HCT116 (cell line): ENCODE data around the gene NR4A1. TPM values are rescaled to one million over a fixed set of nuclear protein-coding genes. Genes with fewer than 3 reads are reported as not detected.

Experiments used
- ATAC-seq: fragments of 200-7000 bp; cut with Tn5 transposase; 2 replicates; pipeline ENCODE4 v1.9.1; 2020; ENCODE audit warnings: mild to moderate bottlenecking, moderate library complexity
- BruUV-seq: library from RNA; stranded (reverse); fragments of 400-500 nt; replicated peaks from 2 replicates; lab custom pipeline; 2021; lab: Mats Ljungman, UMichigan
- CTCF ChIA-PET: fragments of 300-600 bp; sonication (Branson Sonifier 250); formaldehyde crosslinking; loops from one replicate; lab custom pipeline; 2021; ENCODE audit warnings: antibody characterized with exemption; lab: Charles Lee
- POLR2A ChIA-PET: fragments of 300-600, 350-600 bp; sonication (Branson Sonifier 250); formaldehyde crosslinking; loops from one replicate; lab custom pipeline; 2021; ENCODE audit warnings: antibody characterized with exemption; lab: Charles Lee
- RAD21 ChIA-PET, 2 experiments: fragments of 300-600 bp; sonication (Branson Sonifier 250); formaldehyde crosslinking; loops; one replicate each; lab custom pipeline; 2023; ENCODE audit warnings: low total read pairs in 2 of 2; ENCODE audit not compliant: uncharacterized antibody in 2 of 2, unreplicated experiment in 2 of 2, low non-redundant PET in 1 of 2; lab: Charles Lee
- DNase-seq: peaks from one replicate; pipeline ENCODE4 v3.0.0-alpha.2; 2010; ENCODE audit warnings: low read depth, low spot score
- H2AFZ ChIP-seq: fragments of 200-600 bp; shearing (Covaris generic), sonication (generic); 2 replicates; pipeline ENCODE4 v1.6.1; 2017; ENCODE audit warnings: low read depth, mixed run types, mixed read lengths, antibody characterized with exemption, low read length; ENCODE audit not compliant: poor library complexity, severe bottlenecking
- H3K27ac ChIP-seq: 2 replicates; pipeline ENCODE4 v1.5.1; 2012; ENCODE audit warnings: low read depth, low read length
- H3K27me3 ChIP-seq: fragments of 200-600 bp; sonication (generic); 2 replicates; pipeline ENCODE4 v1.6.1; 2016; ENCODE audit warnings: mixed run types, low read length, mixed read lengths; ENCODE audit not compliant: insufficient read depth
- H3K36me3 ChIP-seq, 2 experiments: fragments of 200-500 bp in 1 of 2; fragments of 200-600 bp in 1 of 2; sonication (Bioruptor generic) in 1 of 2; sonication (generic) in 1 of 2; 2 replicates each; pipeline versions ENCODE4 v1.5.1 to v1.6.1; 2014 to 2016; ENCODE audit warnings: low read length in 2 of 2, inconsistent platforms in 1 of 2, mixed read lengths in 1 of 2, mixed run types in 1 of 2; ENCODE audit not compliant: insufficient read depth in 2 of 2, control insufficient read depth in 1 of 2
- H3K4me1 ChIP-seq, 2 experiments: fragments of 200-600 bp in 1 of 2; sonication (generic) in 1 of 2; 2 replicates each; pipeline versions ENCODE4 v1.5.1 to v1.6.1; 2012 to 2017; ENCODE audit warnings: low read length in 2 of 2, inconsistent platforms in 1 of 2, mild to moderate bottlenecking in 1 of 2, mixed read lengths in 1 of 2, mixed run types in 1 of 2, moderate library complexity in 1 of 2; ENCODE audit not compliant: insufficient read depth in 2 of 2, control insufficient read depth in 1 of 2
- H3K4me2 ChIP-seq: fragments of 200-600 bp; sonication (generic); 2 replicates; pipeline ENCODE4 v1.6.1; 2017; ENCODE audit warnings: mixed run types, low read length, mixed read lengths
- H3K4me3 ChIP-seq, 2 experiments: fragments of 200-600 bp in 1 of 2; sonication (generic) in 1 of 2; replicated peaks in 1 of 2; 2 replicates each; pipeline ENCODE4 v1.5.1; 2011 to 2016; ENCODE audit warnings: low read length in 2 of 2, control low read depth in 1 of 2, low read depth in 1 of 2, mild to moderate bottlenecking in 1 of 2, mixed read lengths in 1 of 2, mixed run types in 1 of 2
- H3K79me2 ChIP-seq: fragments of 200-600 bp; sonication (generic); 2 replicates; pipeline ENCODE4 v1.6.1; 2017; ENCODE audit warnings: mild to moderate bottlenecking, mixed run types, low read length, moderate library complexity, mixed read lengths; ENCODE audit not compliant: insufficient read depth
- H3K9ac ChIP-seq: fragments of 200-600 bp; sonication (generic); 2 replicates; pipeline ENCODE4 v1.6.1; 2016; ENCODE audit warnings: low read length, mixed read lengths
- H3K9me2 ChIP-seq: fragments of 200-600 bp; sonication (generic), shearing (Covaris generic); 2 replicates; pipeline ENCODE4 v1.6.1; 2017; ENCODE audit warnings: mixed run types, mild to moderate bottlenecking, moderate library complexity; ENCODE audit not compliant: insufficient read depth
- H3K9me3 ChIP-seq, 2 experiments: fragments of 200-500 bp in 1 of 2; fragments of 200-600 bp in 1 of 2; sonication (Bioruptor generic) in 1 of 2; sonication (generic) in 1 of 2; 2 replicates each; pipeline ENCODE4 v1.6.1; 2014 to 2017; ENCODE audit warnings: low read length in 2 of 2, mixed read lengths in 2 of 2, inconsistent platforms in 1 of 2, low read depth in 1 of 2, mild to moderate bottlenecking in 1 of 2, mixed run types in 1 of 2, moderate library complexity in 1 of 2; ENCODE audit not compliant: control insufficient read depth in 1 of 2, insufficient read depth in 1 of 2
- H4K20me1 ChIP-seq: fragments of 200-600 bp; sonication (generic), shearing (Covaris generic); 2 replicates; pipeline ENCODE4 v1.6.1; 2017; ENCODE audit warnings: mixed run types, mild to moderate bottlenecking, moderate library complexity; ENCODE audit not compliant: insufficient read depth
- ATF3 ChIP-seq: IDR thresholded peaks from 2 replicates; pipeline ENCODE4 v1.6.1; 2012
- CBX3 ChIP-seq: IDR thresholded peaks from 2 replicates; pipeline ENCODE4 v1.6.1; 2012; ENCODE audit warnings: low read depth
- CTCF ChIP-seq, 3 experiments: fragments of 200-600 bp in 1 of 3; sonication (generic) in 1 of 3; IDR thresholded peaks in 2 of 3; conservative IDR thresholded peaks in 1 of 3; 2 replicates each; pipeline ENCODE4 v1.5.1; 2012 to 2017; ENCODE audit warnings: low read depth in 2 of 3, low read length in 2 of 3, antibody characterized with exemption in 1 of 3, borderline replicate concordance in 1 of 3, control low read depth in 1 of 3, mild to moderate bottlenecking in 1 of 3, mixed read lengths in 1 of 3, mixed run types in 1 of 3, moderate library complexity in 1 of 3; ENCODE audit not compliant: insufficient read depth in 1 of 3
- EGR1 ChIP-seq: IDR thresholded peaks from 2 replicates; pipeline ENCODE4 v1.6.1; 2012; ENCODE audit warnings: low read depth
- EZH2phosphoT487 ChIP-seq: fragments of 200-600 bp; IDR thresholded peaks from 2 replicates; pipeline ENCODE4 v1.6.1; 2018; ENCODE audit warnings: antibody characterized with exemption, borderline replicate concordance
- JUND ChIP-seq: IDR thresholded peaks from 2 replicates; pipeline ENCODE4 v1.6.1; 2012
- MAX ChIP-seq: IDR thresholded peaks from 2 replicates; pipeline ENCODE4 v1.6.1; 2012
- POLR2A ChIP-seq: IDR thresholded peaks from 2 replicates; pipeline ENCODE4 v1.7.0; 2011; ENCODE audit warnings: borderline replicate concordance; ENCODE audit not compliant: insufficient read depth, insufficient read length; ENCODE audit errors: extremely low read depth
- POLR2AphosphoS5 ChIP-seq: IDR thresholded peaks from 2 replicates; pipeline ENCODE4 v1.6.1; 2011; ENCODE audit warnings: mild to moderate bottlenecking, low read depth, low read length, moderate library complexity
- RAD21 ChIP-seq: IDR thresholded peaks from 2 replicates; pipeline ENCODE4 v1.6.1; 2012; ENCODE audit warnings: low read depth, mild to moderate bottlenecking
- REST ChIP-seq: IDR thresholded peaks from 2 replicates; pipeline ENCODE4 v1.6.1; 2012; ENCODE audit warnings: low read depth
- SIN3A ChIP-seq: IDR thresholded peaks from 2 replicates; pipeline ENCODE4 v1.6.1; 2012; ENCODE audit warnings: low read depth
- SRF ChIP-seq: IDR thresholded peaks from 2 replicates; pipeline ENCODE4 v1.6.1; 2012; ENCODE audit warnings: low read depth
- YY1 ChIP-seq: IDR thresholded peaks from 2 replicates; pipeline ENCODE4 v1.6.1; 2011; ENCODE audit warnings: low read length, low read depth, moderate library complexity, mild to moderate bottlenecking; ENCODE audit not compliant: insufficient replicate concordance; ENCODE audit errors: extremely low read depth
- ZBTB33 ChIP-seq: IDR thresholded peaks from 2 replicates; pipeline ENCODE4 v1.6.1; 2011; ENCODE audit warnings: mild to moderate bottlenecking, low read length, moderate library complexity; ENCODE audit not compliant: insufficient replicate concordance; ENCODE audit errors: extremely low read depth
- intact Hi-C: fragments of 100-400 bp; cut with micrococcal nuclease; formaldehyde crosslinking; loops from 2 replicates; pipeline ENCODE4 v1.10.0; 2022
- total RNA-seq: library from RNA; stranded (reverse); gene quantifications from one replicate; pipeline ENCODE4 v1.2.1, GENCODE V29; 2021; ENCODE audit not compliant: unreplicated experiment

The NR4A1 gene
- total RNA-seq, 1 experiment from 2014 or later: 35.3 TPM

- H3K9me3 ChIP-seq: no peaks in the 10 kb centered on the region
- CTCF ChIA-PET: interaction anchor here (0.8 kb wide), 1 partner anchor 25 kb away, joined by 3 read pairs; no protein-coding TSS in a partner anchor
- TF ChIP-seq CBX3 (no peak), RAD21 (no peak), CTCF (IDR thresholded peaks at IDR 0.05 in 2 of 3, conservative IDR thresholded peaks at IDR 0.05 in 1 of 3; ENCODE audit: borderline replicate concordance in 1 of 3, insufficient read depth in 1 of 3, low read depth in 2 of 3, low read length in 2 of 3) (no peak), EGR1 (no peak), ZBTB33 (no peak), EZH2phosphoT487 (no peak), YY1 (no peak), POLR2AphosphoS5 (no peak), ATF3 (no peak), MAX (no peak), JUND (no peak), SIN3A (no peak), POLR2A (no peak), REST (no peak), SRF (no peak)
- H3K4me1 ChIP-seq: peaks cover 0 to 14% of the 10 kb centered on the region in 2 experiments; a peak in 1 of 4 replicates
- no peak overlapping the region for H3K27ac ChIP-seq
- H3K4me3 ChIP-seq: no peak overlapping the region
- intact Hi-C loops: no loop called here
- H3K36me3 ChIP-seq: no peaks in the 10 kb centered on the region
- RAD21 ChIA-PET: no interaction called here
- no peak for ATAC-seq
- no peaks in the 10 kb centered on the region for H3K27me3 ChIP-seq
- DNase-seq: no peak
- H3K9me2 ChIP-seq: no peaks in the 10 kb centered on the region
- POLR2A ChIA-PET: no interaction called here
- no peak overlapping the region for H3K9ac ChIP-seq
- H4K20me1 ChIP-seq: no peaks in the 10 kb centered on the region
- H2AFZ ChIP-seq: no peak overlapping the region
- no peak overlapping the region for H3K4me2 ChIP-seq
- H3K79me2 ChIP-seq: peaks cover 15% of the 10 kb centered on the region
- BruUV-seq: no TSS peak
These were observed 7.6 kb upstream of the NR4A1 start for GRCh38 chr12:52043386-52044212.
